Middle frontal gyrus (tissue), 1 donor: ENCODE measurements around the gene KCNQ5.

Experiments used
- DNase-seq: peaks from one replicate; pipeline ENCODE4 v3.0.0-alpha.2; 2015; ENCODE audit warnings: low spot score; ENCODE audit errors: extremely low spot score

The KCNQ5 gene

GRCh38 chr6:72639920-72640614 is 18.2 kb downstream of the KCNQ5 start:
- DNase-seq, result no peak

- DNase-seq, result no peak
These were observed 18.7 kb downstream of the KCNQ5 start for GRCh38 chr6:72640615-72640930.

GRCh38 chr6:72642435-72642834 is 20.6 kb downstream of the KCNQ5 start:
- DNase-seq, result no peak

- DNase-seq, result no peak
These were observed 21.4 kb downstream of the KCNQ5 start for GRCh38 chr6:72643214-72643613.

- DNase-seq, result no peak
These were observed 25.0 kb downstream of the KCNQ5 start for GRCh38 chr6:72646604-72647485.

GRCh38 chr6:72647489-72647888 is 25.6 kb downstream of the KCNQ5 start:
- DNase-seq, result no peak

- DNase-seq, result no peak
These were observed 27.4 kb downstream of the KCNQ5 start for GRCh38 chr6:72649032-72649984.

- no peak for DNase-seq
These were observed 28.3 kb downstream of the KCNQ5 start for GRCh38 chr6:72650081-72650745.

- DNase-seq, result no peak
These were observed 29.3 kb downstream of the KCNQ5 start for GRCh38 chr6:72651174-72651573.

- DNase-seq, result no peak
These were observed 30.4 kb downstream of the KCNQ5 start for GRCh38 chr6:72651967-72652956.

- DNase-seq, result no peak
These were observed 31.2 kb downstream of the KCNQ5 start for GRCh38 chr6:72653026-72653425.

- DNase-seq, result no peak
These were observed 32.3 kb downstream of the KCNQ5 start for GRCh38 chr6:72654071-72654621.

GRCh38 chr6:72657407-72658197 is 35.7 kb downstream of the KCNQ5 start:
- no peak for DNase-seq

GRCh38 chr6:72659754-72660153 is 37.9 kb downstream of the KCNQ5 start:
- DNase-seq, result no peak

GRCh38 chr6:72661411-72661810 is 39.5 kb downstream of the KCNQ5 start:
- no peak for DNase-seq

- DNase-seq, result no peak
These were observed 43.7 kb downstream of the KCNQ5 start for GRCh38 chr6:72665599-72665998.

GRCh38 chr6:72669324-72669723 is 47.5 kb downstream of the KCNQ5 start:
- no peak for DNase-seq

- no peak for DNase-seq
These were observed 51.0 kb downstream of the KCNQ5 start for GRCh38 chr6:72672906-72673305.

- no peak for DNase-seq
These were observed 53.0 kb downstream of the KCNQ5 start for GRCh38 chr6:72674842-72675241.
